Tibial nerve (tissue), 4 donors: Measurements from ENCODE around the gene SIPA1L3.

Source experiments
- EP300 ChIP-seq, 2 donors: sonication (generic); formaldehyde crosslinking; IDR thresholded peaks; one replicate each; pipeline ENCODE4 v1.6.1; 2017; ENCODE audit warnings: antibody characterized with exemption in 2 of 2, mild to moderate bottlenecking in 1 of 2
- POLR2A ChIP-seq, 2 donors: fragments of 450-650 bp; IDR thresholded peaks; one replicate each; pipeline ENCODE4 v1.6.1; 2017; ENCODE audit warnings: antibody characterized with exemption in 2 of 2, mild to moderate bottlenecking in 2 of 2, moderate library complexity in 2 of 2
- TF ChIP-seq, protein P1 (sequence below), 5 experiments: fragments of 200-600 bp in 3 of 5; fragments of 450-650 bp in 2 of 5; sonication (generic) in 3 of 5; IDR thresholded peaks; one replicate each; pipeline ENCODE4 v1.5.1; 2016 to 2019; ENCODE audit warnings: antibody characterized with exemption in 5 of 5, mild to moderate bottlenecking in 3 of 5, moderate library complexity in 2 of 5

DNA sequence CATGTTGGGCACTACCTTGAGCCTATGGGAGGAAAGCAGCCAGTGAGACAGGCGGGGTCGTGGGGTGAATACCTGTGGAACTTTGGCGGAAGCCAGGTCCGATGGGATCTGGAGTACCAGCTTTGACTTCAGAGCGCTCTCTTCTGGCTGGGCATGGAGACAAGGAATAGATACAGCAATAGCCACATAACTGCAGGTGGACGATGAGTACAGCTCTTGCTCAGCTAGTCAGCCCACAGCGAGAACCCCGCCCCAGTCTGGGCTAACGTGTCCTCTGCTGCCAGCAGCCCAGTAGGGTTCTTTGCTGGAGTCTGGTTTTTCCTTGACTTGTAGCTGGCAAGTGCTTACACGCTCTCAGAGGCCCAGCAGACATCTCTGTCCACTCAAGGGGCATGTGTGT is 83.4 kb downstream of the SIPA1L3 start:
- TF ChIP-seq, protein P1, sequence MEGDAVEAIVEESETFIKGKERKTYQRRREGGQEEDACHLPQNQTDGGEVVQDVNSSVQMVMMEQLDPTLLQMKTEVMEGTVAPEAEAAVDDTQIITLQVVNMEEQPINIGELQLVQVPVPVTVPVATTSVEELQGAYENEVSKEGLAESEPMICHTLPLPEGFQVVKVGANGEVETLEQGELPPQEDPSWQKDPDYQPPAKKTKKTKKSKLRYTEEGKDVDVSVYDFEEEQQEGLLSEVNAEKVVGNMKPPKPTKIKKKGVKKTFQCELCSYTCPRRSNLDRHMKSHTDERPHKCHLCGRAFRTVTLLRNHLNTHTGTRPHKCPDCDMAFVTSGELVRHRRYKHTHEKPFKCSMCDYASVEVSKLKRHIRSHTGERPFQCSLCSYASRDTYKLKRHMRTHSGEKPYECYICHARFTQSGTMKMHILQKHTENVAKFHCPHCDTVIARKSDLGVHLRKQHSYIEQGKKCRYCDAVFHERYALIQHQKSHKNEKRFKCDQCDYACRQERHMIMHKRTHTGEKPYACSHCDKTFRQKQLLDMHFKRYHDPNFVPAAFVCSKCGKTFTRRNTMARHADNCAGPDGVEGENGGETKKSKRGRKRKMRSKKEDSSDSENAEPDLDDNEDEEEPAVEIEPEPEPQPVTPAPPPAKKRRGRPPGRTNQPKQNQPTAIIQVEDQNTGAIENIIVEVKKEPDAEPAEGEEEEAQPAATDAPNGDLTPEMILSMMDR (IDR thresholded peaks at IDR 0.05), result no peak
- TF ChIP-seq POLR2A (IDR thresholded peaks at IDR 0.05), result no peak
- no peak for TF ChIP-seq EP300 (IDR thresholded peaks at IDR 0.05)
